LNCaP clone FGC (cell line): ENCODE measurements around the gene CCR5.

Source experiments
- DNase-seq: peaks from one replicate; pipeline ENCODE4 v3.0.0-alpha.2; 2011; ENCODE audit warnings: low read depth
- H3K4me3 ChIP-seq: 2 replicates; pipeline ENCODE4 v1.5.1; 2011; ENCODE audit warnings: mild to moderate bottlenecking, low read depth, low read length, control low read depth
- CTCF ChIP-seq: IDR thresholded peaks from 2 replicates; pipeline ENCODE4 v1.5.1; 2012; ENCODE audit warnings: mild to moderate bottlenecking; ENCODE audit not compliant: control insufficient read depth, insufficient read depth; ENCODE audit errors: extremely low read depth

CCR5 gene

GRCh38 chr3:46423588-46423987 is 52.8 kb downstream of the CCR5 start:
- no peak overlapping the region for H3K4me3 ChIP-seq
- DNase-seq = no peak
- TF ChIP-seq CTCF = no peak
